ENCODE results near the gene CPPED1.
"Not testable (repeated sequence)": the region's sequence is repeated elsewhere in the genome, so short reads cannot be mapped to it uniquely, and the experiment has no call there.

Gene CPPED1

GRCh38 chr16:12833926-12834325 is 30.2 kb upstream of the CPPED1 start:
- no peak for TF ChIP-seq CTCF (IDR thresholded peaks at IDR 0.05; ENCODE audit: low read depth, low read length, missing control alignments)
- no peak for DNase-seq (ENCODE audit: extremely low read depth, low read depth)

GRCh38 chr16:12829096-12829888 is 25.6 kb upstream of the CPPED1 start:
- H3K4me3 ChIP-seq (replicated peaks; ENCODE audit: low read depth, low read length): no peak overlapping the region
- no peak for TF ChIP-seq CTCF (IDR thresholded peaks at IDR 0.05; ENCODE audit: low read depth, low read length, missing control alignments)
- no peak for DNase-seq (ENCODE audit: extremely low read depth, low read depth)

More at GRCh38 chr16:12833926-12834325, 30.2 kb upstream of the CPPED1 start:
- H3K4me3 ChIP-seq (replicated peaks; ENCODE audit: low read depth, low read length): no peak overlapping the region

- no peak for TF ChIP-seq CTCF (IDR thresholded peaks at IDR 0.05; ENCODE audit: low read depth, low read length, missing control alignments)
- H3K4me3 ChIP-seq (replicated peaks; ENCODE audit: low read depth, low read length): no peak overlapping the region
- DNase-seq (ENCODE audit: extremely low read depth, low read depth): no peak
Measured at GRCh38 chr16:12828206-12828605, 24.5 kb upstream of the CPPED1 start.

GRCh38 chr16:12826559-12826958 is 22.9 kb upstream of the CPPED1 start:
- TF ChIP-seq CTCF (IDR thresholded peaks at IDR 0.05; ENCODE audit: low read depth, low read length, missing control alignments): no peak
- no peak overlapping the region for H3K4me3 ChIP-seq (replicated peaks; ENCODE audit: low read depth, low read length)
- DNase-seq (ENCODE audit: extremely low read depth, low read depth): no peak

GRCh38 chr16:12819126-12820117 is 15.7 kb upstream of the CPPED1 start:
- no peak overlapping the region for H3K4me3 ChIP-seq (replicated peaks; ENCODE audit: low read depth, low read length)
- DNase-seq (ENCODE audit: extremely low read depth, low read depth): no peak
- peak; percentile 90 for TF ChIP-seq CTCF (IDR thresholded peaks at IDR 0.05; ENCODE audit: low read depth, low read length, missing control alignments)

GRCh38 chr16:12818326-12818725 is 14.6 kb upstream of the CPPED1 start:
- no peak overlapping the region for H3K4me3 ChIP-seq (replicated peaks; ENCODE audit: low read depth, low read length)
- no peak for DNase-seq (ENCODE audit: extremely low read depth, low read depth)
- TF ChIP-seq CTCF (IDR thresholded peaks at IDR 0.05; ENCODE audit: low read depth, low read length, missing control alignments): no peak

GRCh38 chr16:12816791-12817214 is 13.1 kb upstream of the CPPED1 start:
- H3K4me3 ChIP-seq (replicated peaks; ENCODE audit: low read depth, low read length); DNase-seq (ENCODE audit: extremely low read depth, low read depth): not testable (repeated sequence)
